CD4-positive, CD25-positive, alpha-beta regulatory T cell (primary cell): ENCODE data around the gene SMOC2. TPM values are rescaled to one million over a fixed set of nuclear protein-coding genes. Genes with fewer than 3 reads are reported as not detected.

ENCODE experiments used
- ATAC-seq, 2 donors: fragments of 150-1000 bp; cut with Tn5 transposase; one replicate each; pipeline ENCODE4 v1.10.0; 2021; ENCODE audit warnings: low read depth in 2 of 2, moderate number of reproducible peaks in 2 of 2, moderate library complexity in 1 of 2
- DNase-seq, 3 donors: peaks; one replicate each; pipeline versions ENCODE4 v3.0.0 to v3.0.0-alpha.2; 2012 to 2022; ENCODE audit warnings: mixed read lengths in 1 of 3
- H3K27ac ChIP-seq: one replicate; pipeline ENCODE4 v1.7.0; 2013; ENCODE audit warnings: mild to moderate bottlenecking, low read length; ENCODE audit not compliant: insufficient read depth, poor library complexity, severe bottlenecking
- H3K27me3 ChIP-seq: one replicate; pipeline ENCODE4 v1.7.0; 2013; ENCODE audit warnings: low read length; ENCODE audit not compliant: control insufficient read depth, insufficient read depth
- H3K36me3 ChIP-seq: one replicate; pipeline ENCODE4 v1.7.0; 2013; ENCODE audit warnings: mild to moderate bottlenecking, low read length, moderate library complexity; ENCODE audit not compliant: control insufficient read depth, insufficient read depth
- H3K4me1 ChIP-seq: 2 replicates; pipeline ENCODE4 v1.7.0; 2013; ENCODE audit warnings: mild to moderate bottlenecking, low read length; ENCODE audit not compliant: insufficient read depth, control insufficient read depth, poor library complexity, severe bottlenecking
- H3K4me3 ChIP-seq: one replicate; pipeline ENCODE4 v1.7.0; 2013; ENCODE audit warnings: low read depth, mild to moderate bottlenecking, low read length, moderate library complexity
- H3K9me3 ChIP-seq, 2 experiments: 1 replicate in 1 of 2; 2 replicates in 1 of 2; pipeline ENCODE4 v1.7.0; 2013; ENCODE audit warnings: low read length in 2 of 2, mild to moderate bottlenecking in 1 of 2, moderate library complexity in 1 of 2; ENCODE audit not compliant: control insufficient read depth in 2 of 2
- H3K27ac Mint-ChIP-seq, 3 donors: one replicate each; pipeline ENCODE4 v1.8.0; 2020 to 2022; ENCODE audit warnings: mild to moderate bottlenecking in 3 of 3, mixed read lengths in 3 of 3, moderate library complexity in 2 of 3
- H3K27me3 Mint-ChIP-seq: one replicate; pipeline ENCODE4 v1.8.0; 2022; ENCODE audit warnings: mild to moderate bottlenecking, mixed read lengths
- H3K36me3 Mint-ChIP-seq: one replicate; pipeline ENCODE4 v1.8.0; 2020; ENCODE audit warnings: mixed read lengths
- H3K4me1 Mint-ChIP-seq, 4 donors: one replicate each; pipeline ENCODE4 v1.8.0; 2020 to 2022; ENCODE audit warnings: mixed read lengths in 4 of 4, mild to moderate bottlenecking in 1 of 4
- H3K4me3 Mint-ChIP-seq, 4 donors: one replicate each; pipeline ENCODE4 v1.8.0; 2020 to 2022; ENCODE audit warnings: mild to moderate bottlenecking in 4 of 4, mixed read lengths in 4 of 4, moderate library complexity in 3 of 4
- H3K9me3 Mint-ChIP-seq, 7 donors: one replicate each; pipeline ENCODE4 v1.8.0; 2020 to 2022; ENCODE audit warnings: mixed read lengths in 7 of 7, mild to moderate bottlenecking in 3 of 7, moderate library complexity in 2 of 7
- polyA plus RNA-seq, 4 donors: library from polyadenylated mRNA; unstranded; fragments of 300-500 nt; fragmentation: Illumina TruSeq; gene quantifications; one replicate each; pipeline ENCODE4 v1.2.3, GENCODE V29; 2021
- total RNA-seq: library from RNA; stranded (reverse); gene quantifications from one replicate; pipeline ENCODE4 v1.2.3, GENCODE V29; 2022

SMOC2 gene
- total and polyA plus RNA-seq, 5 donors from 2014 or later, result not detected

DNA sequence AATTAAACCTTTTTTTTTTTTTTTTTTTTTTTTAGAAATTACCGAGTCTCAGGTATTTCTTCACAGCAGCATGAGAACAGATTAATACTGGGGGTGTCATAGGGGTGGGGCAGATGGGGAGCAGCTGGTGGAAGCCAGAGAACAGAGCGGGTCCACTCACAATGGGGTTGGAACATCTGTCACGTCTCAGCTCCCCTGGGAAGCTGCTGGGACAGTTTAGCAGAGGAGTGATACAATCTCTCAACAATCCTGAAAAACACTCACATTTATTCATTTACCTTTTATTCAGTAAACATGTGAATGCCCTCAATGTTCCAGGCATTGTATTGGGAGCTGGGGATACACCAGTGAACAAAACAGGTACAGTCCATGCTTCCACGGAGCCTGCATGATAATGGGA is 162.2 kb downstream of the SMOC2 start:
- no peaks in the 10 kb centered on the region for H3K36me3 ChIP-seq
- DNase-seq, result no peak
- no peaks in the 10 kb centered on the region for H3K36me3 Mint-ChIP-seq
- H3K4me3 Mint-ChIP-seq, result no peak overlapping the region
- no peaks in the 10 kb centered on the region for H3K27me3 Mint-ChIP-seq
- peaks cover 0 to 2% (median 0%) of the 10 kb centered on the region in 7 donors for H3K9me3 Mint-ChIP-seq
- H3K27ac ChIP-seq, result no peak overlapping the region
- no peak for ATAC-seq
- peaks cover 0 to under 1% (median 0%) of the 10 kb centered on the region in 4 donors for H3K4me1 Mint-ChIP-seq
- no peaks in the 10 kb centered on the region for H3K4me1 ChIP-seq
- no peaks in the 10 kb centered on the region for H3K27me3 ChIP-seq
- H3K27ac Mint-ChIP-seq, result no peak overlapping the region
- no peak overlapping the region for H3K4me3 ChIP-seq
- no peaks in the 10 kb centered on the region for H3K9me3 ChIP-seq

DNA sequence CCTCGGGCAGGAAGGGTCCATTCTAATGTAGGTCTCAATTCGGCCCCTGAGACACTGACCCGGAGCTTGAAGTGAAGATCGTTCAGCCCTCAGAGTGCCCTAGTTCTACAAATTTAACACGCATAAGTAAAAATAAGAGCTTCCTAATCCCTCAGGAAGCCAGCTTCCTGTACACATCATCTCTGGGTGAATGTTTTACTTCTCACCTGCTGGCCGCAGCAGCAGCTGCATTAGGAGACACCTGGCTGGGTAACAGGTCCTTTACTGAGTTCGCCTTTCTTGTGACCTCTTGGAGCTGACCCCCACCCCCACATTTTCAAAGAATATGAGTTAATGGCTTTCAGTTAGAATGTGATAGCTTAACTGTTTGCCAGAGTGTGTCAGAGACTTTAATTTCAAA is 165.0 kb downstream of the SMOC2 start:
- Mint-ChIP-seq H3K4me1 (peaks cover 0 to 2% (median 0%) of the 10 kb centered on the region in 4 donors), H3K9me3 (no peaks in the 10 kb centered on the region), H3K4me3 (no peak overlapping the region), H3K36me3 (no peaks in the 10 kb centered on the region), H3K27me3 (no peaks in the 10 kb centered on the region), H3K27ac (no peak overlapping the region)
- no peak overlapping the region for H3K4me3 ChIP-seq
- H3K27ac ChIP-seq, result no peak overlapping the region
- H3K27me3 ChIP-seq, result no peaks in the 10 kb centered on the region
- no peaks in the 10 kb centered on the region for H3K9me3 ChIP-seq
- no peak for DNase-seq
- ATAC-seq, result no peak
- H3K4me1 ChIP-seq, result no peaks in the 10 kb centered on the region
- no peaks in the 10 kb centered on the region for H3K36me3 ChIP-seq

DNA sequence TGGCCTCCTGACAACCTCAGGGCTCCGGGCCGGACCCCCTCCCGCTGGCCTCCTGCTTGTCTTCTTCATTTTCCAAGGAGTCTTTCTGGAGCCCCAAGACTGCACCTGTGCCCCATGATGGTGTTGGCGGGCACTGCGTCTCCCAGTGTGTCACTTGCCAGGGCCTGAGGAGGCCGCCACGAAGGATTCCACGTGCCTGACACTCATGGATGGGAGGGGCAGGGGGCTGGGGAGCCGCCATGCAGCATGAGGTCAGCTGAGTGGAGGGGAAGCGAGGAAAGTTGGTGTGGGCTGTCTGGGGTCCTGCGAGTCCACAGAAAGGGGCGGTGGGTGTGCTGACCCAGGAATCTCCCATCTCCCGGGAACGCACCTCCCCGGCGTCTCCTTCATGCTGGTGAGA is 165.7 kb downstream of the SMOC2 start:
- no peak overlapping the region for H3K4me3 Mint-ChIP-seq
- no peaks in the 10 kb centered on the region for H3K36me3 ChIP-seq
- H3K27me3 ChIP-seq, result no peaks in the 10 kb centered on the region
- DNase-seq (no peak), ATAC-seq (no peak)
- no peak overlapping the region for H3K4me3 ChIP-seq
- H3K27ac ChIP-seq, result no peak overlapping the region
- H3K27me3 Mint-ChIP-seq, result no peaks in the 10 kb centered on the region
- peaks cover 0 to 2% (median 0%) of the 10 kb centered on the region in 4 donors for H3K4me1 Mint-ChIP-seq
- H3K27ac Mint-ChIP-seq, result no peak overlapping the region
- H3K9me3 Mint-ChIP-seq, result no peaks in the 10 kb centered on the region
- H3K36me3 Mint-ChIP-seq, result no peaks in the 10 kb centered on the region
- no peaks in the 10 kb centered on the region for H3K4me1 ChIP-seq
- no peaks in the 10 kb centered on the region for H3K9me3 ChIP-seq

DNA sequence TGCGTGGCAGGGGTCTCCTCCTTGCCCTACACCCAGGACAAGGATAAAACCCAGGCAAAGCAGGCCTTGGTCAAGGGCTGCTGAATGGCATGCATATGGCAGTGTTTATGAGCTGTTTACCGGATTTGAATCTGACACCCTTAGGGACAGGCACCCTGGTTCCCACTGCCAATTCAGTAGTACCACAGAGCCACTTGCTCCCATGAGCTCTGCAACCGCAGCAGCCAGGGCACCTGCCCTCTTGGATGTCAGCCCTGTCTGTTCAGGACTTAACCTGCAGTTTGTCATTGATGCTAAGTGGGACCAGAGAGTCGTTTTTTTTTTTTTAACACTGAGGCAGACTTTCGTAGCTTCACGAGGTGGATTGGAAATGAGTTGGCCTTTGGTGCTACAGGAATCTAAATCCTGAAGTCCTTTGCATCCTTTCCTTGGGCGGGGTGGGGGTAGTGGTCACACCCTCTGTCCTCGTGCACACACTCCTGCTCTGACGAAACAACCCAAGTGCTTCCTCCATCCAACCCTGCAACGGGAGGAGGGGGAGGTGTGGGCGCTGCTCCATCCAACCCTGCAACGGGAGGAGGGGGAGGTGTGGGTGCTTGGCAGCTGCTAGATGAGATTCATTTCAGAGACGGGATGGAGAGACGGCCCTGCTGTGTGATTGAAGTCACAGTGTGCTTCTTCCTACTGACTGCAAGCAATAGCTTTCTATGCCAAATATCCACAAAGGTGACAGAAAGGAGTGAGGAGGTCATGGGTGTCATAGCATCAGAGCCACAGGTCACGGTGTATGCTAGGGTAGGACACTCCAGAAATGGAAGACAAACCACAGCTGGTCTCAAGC is 166.5 kb downstream of the SMOC2 start:
- DNase-seq (no peak), ATAC-seq (no peak)
- Histone ChIP-seq H3K4me3 (no peak overlapping the region), H3K27me3 (no peaks in the 10 kb centered on the region), H3K27ac (no peak overlapping the region), H3K9me3 (no peaks in the 10 kb centered on the region), H3K36me3 (no peaks in the 10 kb centered on the region), H3K4me1 (no peaks in the 10 kb centered on the region)
- H3K4me3 Mint-ChIP-seq, result no peak overlapping the region
- no peak overlapping the region for H3K27ac Mint-ChIP-seq
- H3K36me3 Mint-ChIP-seq, result no peaks in the 10 kb centered on the region
- no peaks in the 10 kb centered on the region for H3K9me3 Mint-ChIP-seq
- H3K4me1 Mint-ChIP-seq, result peaks cover 0 to 2% (median 0%) of the 10 kb centered on the region in 4 donors
- no peaks in the 10 kb centered on the region for H3K27me3 Mint-ChIP-seq

DNA sequence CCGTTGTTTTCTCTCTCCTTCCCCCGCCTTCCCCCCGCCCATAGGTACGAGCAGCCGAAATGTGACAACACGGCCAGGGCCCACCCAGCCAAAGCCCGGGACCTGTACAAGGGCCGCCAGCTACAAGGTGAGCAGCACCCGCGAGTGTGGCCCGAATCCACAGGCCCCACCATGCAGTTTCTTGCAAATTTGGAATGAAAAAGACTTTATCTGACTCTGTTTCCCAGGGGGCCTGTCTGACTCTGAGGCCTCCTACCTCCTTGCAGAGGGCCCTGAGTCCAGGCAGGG is 167.1 kb downstream of the SMOC2 start:
- Mint-ChIP-seq H3K4me1 (peaks cover 0 to 2% (median 0%) of the 10 kb centered on the region in 4 donors), H3K36me3 (no peaks in the 10 kb centered on the region), H3K4me3 (no peak overlapping the region), H3K27me3 (no peaks in the 10 kb centered on the region), H3K9me3 (no peaks in the 10 kb centered on the region), H3K27ac (no peak overlapping the region)
- no peak overlapping the region for H3K4me3 ChIP-seq
- no peaks in the 10 kb centered on the region for H3K4me1 ChIP-seq
- no peaks in the 10 kb centered on the region for H3K36me3 ChIP-seq
- no peak for DNase-seq
- no peak for ATAC-seq
- H3K27ac ChIP-seq, result no peak overlapping the region
- H3K9me3 ChIP-seq, result no peaks in the 10 kb centered on the region
- no peaks in the 10 kb centered on the region for H3K27me3 ChIP-seq

DNA sequence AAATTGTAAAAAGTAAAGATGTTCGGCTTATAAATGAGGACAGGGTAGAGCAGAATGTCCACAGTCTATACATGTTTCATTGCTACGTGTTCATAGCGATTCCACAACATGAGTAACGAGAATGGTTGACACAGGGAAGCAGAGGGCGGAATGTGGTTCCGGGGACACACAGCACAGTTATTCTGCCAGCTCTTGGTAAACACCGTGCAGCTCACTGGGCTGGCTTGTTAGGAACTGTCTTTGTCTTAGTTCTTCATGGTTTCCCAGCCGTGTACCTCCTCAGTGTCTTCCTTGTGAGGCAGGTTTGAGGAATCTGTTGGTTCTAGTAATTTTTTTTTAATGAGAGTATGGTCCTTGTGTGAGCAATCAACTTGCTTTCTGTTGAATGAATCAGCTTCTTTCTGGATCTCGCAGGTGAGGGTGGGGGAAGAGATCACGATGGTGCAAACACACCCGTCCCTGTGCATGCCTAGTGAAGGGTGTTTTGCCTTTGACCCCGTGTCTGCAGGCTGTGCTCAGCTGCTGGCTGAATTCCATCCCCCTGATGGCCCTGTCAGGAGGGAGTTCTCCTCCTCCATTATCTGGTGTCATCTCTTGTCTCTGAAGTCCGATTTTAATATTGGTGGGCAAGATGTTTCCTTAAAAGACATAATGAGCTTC is 168.2 kb downstream of the SMOC2 start:
- H3K36me3 Mint-ChIP-seq, result no peaks in the 10 kb centered on the region
- H3K9me3 ChIP-seq, result no peaks in the 10 kb centered on the region
- no peaks in the 10 kb centered on the region for H3K27me3 ChIP-seq
- no peak overlapping the region for H3K27ac ChIP-seq
- H3K4me3 Mint-ChIP-seq, result no peak overlapping the region
- no peaks in the 10 kb centered on the region for H3K9me3 Mint-ChIP-seq
- DNase-seq, result no peak
- H3K4me3 ChIP-seq, result no peak overlapping the region
- H3K27me3 Mint-ChIP-seq, result no peaks in the 10 kb centered on the region
- H3K27ac Mint-ChIP-seq, result no peak overlapping the region
- no peaks in the 10 kb centered on the region for H3K36me3 ChIP-seq
- no peak for ATAC-seq
- peaks cover 0 to 2% (median 0%) of the 10 kb centered on the region in 4 donors for H3K4me1 Mint-ChIP-seq
- no peaks in the 10 kb centered on the region for H3K4me1 ChIP-seq

DNA sequence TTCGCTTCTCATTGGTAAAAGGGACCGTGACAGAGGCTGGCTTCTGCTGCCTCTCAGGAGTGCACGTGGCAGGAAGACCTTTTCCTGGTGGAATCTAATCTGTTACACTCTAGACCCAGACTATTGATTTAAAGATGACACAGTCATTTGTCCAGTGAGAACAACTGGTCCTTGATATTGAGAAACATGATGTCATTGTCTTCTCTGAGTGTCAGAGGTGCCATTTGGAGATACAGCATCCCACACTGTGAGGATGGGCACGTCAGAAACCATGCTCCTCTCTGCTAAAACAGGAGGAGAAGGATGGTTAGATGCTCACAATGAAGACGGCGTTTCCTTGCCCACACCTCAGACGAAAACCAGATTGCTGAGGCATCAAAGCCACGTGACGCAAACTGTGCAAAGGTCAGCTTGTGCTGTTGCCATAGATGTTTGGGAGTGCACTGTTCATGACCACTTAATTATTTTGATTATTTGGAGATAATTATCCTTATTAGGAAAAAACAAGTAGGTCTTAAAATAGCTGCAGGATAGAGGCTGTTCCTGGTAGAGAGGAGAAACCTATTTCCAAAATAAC is 169.0 kb downstream of the SMOC2 start:
- H3K9me3 Mint-ChIP-seq, result no peaks in the 10 kb centered on the region
- H3K27ac Mint-ChIP-seq, result no peak overlapping the region
- Histone ChIP-seq H3K27ac (no peak overlapping the region), H3K36me3 (no peaks in the 10 kb centered on the region), H3K4me1 (no peaks in the 10 kb centered on the region), H3K9me3 (no peaks in the 10 kb centered on the region), H3K27me3 (no peaks in the 10 kb centered on the region), H3K4me3 (no peak overlapping the region)
- no peaks in the 10 kb centered on the region for H3K36me3 Mint-ChIP-seq
- no peaks in the 10 kb centered on the region for H3K27me3 Mint-ChIP-seq
- no peak for DNase-seq
- H3K4me1 Mint-ChIP-seq, result peaks cover 0 to 2% (median 0%) of the 10 kb centered on the region in 4 donors
- H3K4me3 Mint-ChIP-seq, result no peak overlapping the region
- no peak for ATAC-seq
